ENCODE measurements around the gene THRAP3. TPM values are rescaled to one million over a fixed set of nuclear protein-coding genes. Genes with fewer than 3 reads are reported as not detected.
A peak's percentile ranks its signal among the peaks of the same experiment; 100 is the strongest.

Gene THRAP3
- total RNA-seq, 1 experiment from 2014 or later, result 133 TPM

GRCh38 chr1:36236302-36236701 lies 12.1 kb downstream of the THRAP3 start:
- H3K4me3 ChIP-seq (ENCODE audit: low read depth, low read length, poor library complexity, severe bottlenecking), result no peak overlapping the region
- DNase-seq (ENCODE audit: low spot score), result no peak
- H3K27me3 ChIP-seq (replicated peaks; ENCODE audit: insufficient read depth, low read depth, low read length, poor library complexity), result no peaks in the 10 kb centered on the region
- peak overlapping the region; percentile 7 for H3K27ac ChIP-seq (ENCODE audit: low read depth, low read length, poor library complexity, severe bottlenecking)
- peaks cover 31% of the 10 kb centered on the region for H3K36me3 ChIP-seq (ENCODE audit: insufficient read depth, low read length, poor library complexity, severe bottlenecking)
- no peaks in the 10 kb centered on the region for H3K9me3 ChIP-seq (ENCODE audit: low read depth, low read length, poor library complexity, severe bottlenecking)
- intact Hi-C loops (cut with micrococcal nuclease; ENCODE audit: unreplicated experiment), result no loop called here
- no TSS peak for BruUV-seq (replicated peaks)
- POLR2A ChIA-PET (ENCODE audit: low non-redundant PET), result no interaction called here
- CTCF ChIA-PET, result interaction anchor here (0.7 kb wide), 1 partner anchor 86 kb away, joined by 5 read pairs; no protein-coding TSS in a partner anchor
- peaks cover 8% of the 10 kb centered on the region for H3K4me1 ChIP-seq (ENCODE audit: insufficient read depth, low read length, poor library complexity, severe bottlenecking)
- TF ChIP-seq EZH2 (IDR thresholded peaks at IDR 0.05; ENCODE audit: borderline replicate concordance, low read depth, low read length, poor library complexity, severe bottlenecking) (no peak), CTCF (conservative IDR thresholded peaks at IDR 0.05; ENCODE audit: low read depth, low read length) (no peak)

- no peak for DNase-seq (ENCODE audit: low spot score)
- Histone ChIP-seq H3K4me3 (ENCODE audit: low read depth, low read length, poor library complexity, severe bottlenecking) (no peak overlapping the region), H3K27me3 (replicated peaks; ENCODE audit: insufficient read depth, low read depth, low read length, poor library complexity) (no peaks in the 10 kb centered on the region), H3K4me1 (ENCODE audit: insufficient read depth, low read length, poor library complexity, severe bottlenecking) (peaks cover 8% of the 10 kb centered on the region), H3K9me3 (ENCODE audit: low read depth, low read length, poor library complexity, severe bottlenecking) (no peaks in the 10 kb centered on the region), H3K36me3 (ENCODE audit: insufficient read depth, low read length, poor library complexity, severe bottlenecking) (peaks cover 27% of the 10 kb centered on the region), H3K27ac (ENCODE audit: low read depth, low read length, poor library complexity, severe bottlenecking) (no peak overlapping the region)
- BruUV-seq (replicated peaks), result no TSS peak
- ChIA-PET CTCF (no interaction called here), POLR2A (ENCODE audit: low non-redundant PET) (no interaction called here)
- intact Hi-C loops (cut with micrococcal nuclease; ENCODE audit: unreplicated experiment), result no loop called here
- TF ChIP-seq CTCF (conservative IDR thresholded peaks at IDR 0.05; ENCODE audit: low read depth, low read length) (no peak), EZH2 (IDR thresholded peaks at IDR 0.05; ENCODE audit: borderline replicate concordance, low read depth, low read length, poor library complexity, severe bottlenecking) (no peak)
Measured at GRCh38 chr1:36238433-36238832, 14.2 kb downstream of the THRAP3 start.

- no peaks in the 10 kb centered on the region for H3K9me3 ChIP-seq (ENCODE audit: low read depth, low read length, poor library complexity, severe bottlenecking)
- no peak overlapping the region for H3K4me3 ChIP-seq (ENCODE audit: low read depth, low read length, poor library complexity, severe bottlenecking)
- ChIA-PET CTCF (interaction anchor here (0.7 kb wide), 1 partner anchor 46 kb away, joined by 3 read pairs; no protein-coding TSS in a partner anchor), POLR2A (ENCODE audit: low non-redundant PET) (interaction anchor here (0.5 to 0.6 kb wide), 2 partner anchors 30 to 84 kb away, joined by 5 to 7 read pairs; partner anchors contain the start of gene MAP7D1)
- intact Hi-C loops (cut with micrococcal nuclease; ENCODE audit: unreplicated experiment), result no loop called here
- TF ChIP-seq EZH2 (IDR thresholded peaks at IDR 0.05; ENCODE audit: borderline replicate concordance, low read depth, low read length, poor library complexity, severe bottlenecking), result no peak
- no peak for TF ChIP-seq CTCF (conservative IDR thresholded peaks at IDR 0.05; ENCODE audit: low read depth, low read length)
- DNase-seq (ENCODE audit: low spot score), result peak; percentile 43
- no peaks in the 10 kb centered on the region for H3K27me3 ChIP-seq (replicated peaks; ENCODE audit: insufficient read depth, low read depth, low read length, poor library complexity)
- peaks cover 21% of the 10 kb centered on the region for H3K36me3 ChIP-seq (ENCODE audit: insufficient read depth, low read length, poor library complexity, severe bottlenecking)
- no peak overlapping the region for H3K27ac ChIP-seq (ENCODE audit: low read depth, low read length, poor library complexity, severe bottlenecking)
- H3K4me1 ChIP-seq (ENCODE audit: insufficient read depth, low read length, poor library complexity, severe bottlenecking), result peaks cover 8% of the 10 kb centered on the region
- no TSS peak for BruUV-seq (replicated peaks)
Measured at GRCh38 chr1:36239941-36240637, 15.8 kb downstream of the THRAP3 start.
